ENCODE measurements around the gene RAD54L.
"Not testable (repeated sequence)": the region's sequence is repeated elsewhere in the genome, so short reads cannot be mapped to it uniquely, and the experiment has no call there.

RAD54L gene

DNA sequence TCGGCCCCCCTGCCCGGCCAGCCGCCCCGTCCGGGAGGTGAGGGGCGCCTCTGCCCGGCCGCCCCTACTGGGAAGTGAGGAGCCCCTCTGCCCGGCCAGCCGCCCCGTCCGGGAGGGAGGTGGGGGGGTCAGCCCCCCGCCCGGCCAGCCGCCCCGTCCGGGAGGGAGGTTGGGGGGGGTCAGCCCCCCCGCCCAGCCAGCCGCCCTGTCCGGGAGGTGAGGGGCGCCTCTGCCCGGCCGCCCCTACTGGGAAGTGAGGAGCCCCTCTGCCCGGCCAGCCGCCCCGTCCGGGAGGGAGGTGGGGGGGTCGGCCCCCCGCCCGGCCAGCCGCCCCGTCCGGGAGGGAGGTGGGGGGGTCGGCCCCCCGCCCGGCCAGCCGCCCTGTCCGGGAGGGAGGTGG lies 5.8 kb upstream of the RAD54L start:
- not testable (repeated sequence) for DNase-seq (ENCODE audit: low spot score)

DNA sequence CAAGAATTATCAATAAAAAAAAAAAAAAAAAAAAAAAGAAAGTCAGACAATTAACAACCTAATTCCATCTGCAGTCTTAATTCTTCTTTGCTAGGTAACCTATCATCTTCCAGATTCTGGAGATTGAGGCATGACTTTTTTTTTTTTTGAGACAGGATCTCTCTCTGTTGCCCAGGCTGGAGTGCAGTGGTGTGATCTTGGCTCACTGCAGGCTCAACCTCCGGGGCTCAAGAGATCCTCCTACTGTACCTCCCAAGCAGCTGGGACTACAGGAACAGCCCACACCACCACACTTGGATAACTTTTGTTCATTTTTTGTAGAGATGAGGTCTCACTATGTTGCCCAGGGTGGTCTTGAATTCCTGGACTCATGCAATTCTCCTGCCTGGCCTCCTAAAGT lies 4.6 kb upstream of the RAD54L start:
- DNase-seq (ENCODE audit: low spot score): no peak

DNA sequence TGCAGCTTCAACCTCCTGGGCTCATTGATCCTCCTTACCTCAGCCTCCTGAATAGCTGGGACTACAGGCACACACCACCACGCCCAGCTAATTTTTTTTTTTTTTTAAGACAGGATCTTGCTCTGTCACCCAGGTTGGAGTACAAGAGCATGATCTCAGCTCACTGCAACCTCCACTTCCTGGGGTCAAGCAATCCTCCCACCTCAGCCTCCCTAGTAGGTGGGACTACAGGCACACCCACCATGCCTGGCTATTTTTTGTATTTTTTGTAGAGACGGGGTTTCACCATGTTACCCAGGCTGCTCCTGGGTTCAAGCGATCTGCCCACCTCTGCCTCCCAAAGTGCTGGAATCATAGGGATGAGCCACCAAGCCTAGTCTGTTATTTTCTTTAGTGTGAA lies 3.7 kb upstream of the RAD54L start:
- not testable (repeated sequence) for DNase-seq (ENCODE audit: low spot score)

DNA sequence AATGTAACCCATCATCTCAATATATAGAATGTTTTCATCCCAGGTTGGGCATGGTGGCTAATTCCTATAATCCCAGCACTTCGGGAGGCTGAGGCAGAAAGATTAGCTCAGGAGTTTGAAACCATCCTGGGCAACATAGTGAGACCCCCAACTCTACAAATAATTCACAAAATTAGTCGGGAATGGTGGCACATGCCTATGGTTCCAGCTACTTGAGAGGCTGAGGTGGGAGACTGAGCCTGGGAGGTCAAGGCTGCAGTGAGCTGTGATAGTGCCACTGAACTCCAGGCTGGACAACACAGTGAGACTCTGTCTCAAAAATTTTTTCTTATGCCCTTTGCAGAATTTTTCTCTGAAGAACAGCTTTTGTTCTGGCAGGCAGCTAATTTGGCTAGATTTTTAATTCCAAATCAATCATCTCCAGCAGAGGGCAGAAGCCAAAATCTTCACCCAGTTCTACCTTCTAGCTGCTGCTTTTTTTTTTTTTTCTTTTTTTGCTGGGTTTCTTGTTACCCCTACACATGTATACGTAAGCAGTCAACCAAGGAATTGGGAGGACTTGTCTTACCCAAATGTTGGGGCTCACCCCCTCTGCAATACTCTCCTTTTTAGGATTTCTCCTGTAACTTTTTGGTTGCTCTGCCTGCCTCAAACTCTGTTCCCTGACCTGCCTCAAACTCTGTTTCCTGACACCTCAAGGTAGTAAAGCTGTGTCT lies 2.7 kb upstream of the RAD54L start:
- peak; percentile 55 for DNase-seq (ENCODE audit: low spot score)

DNA sequence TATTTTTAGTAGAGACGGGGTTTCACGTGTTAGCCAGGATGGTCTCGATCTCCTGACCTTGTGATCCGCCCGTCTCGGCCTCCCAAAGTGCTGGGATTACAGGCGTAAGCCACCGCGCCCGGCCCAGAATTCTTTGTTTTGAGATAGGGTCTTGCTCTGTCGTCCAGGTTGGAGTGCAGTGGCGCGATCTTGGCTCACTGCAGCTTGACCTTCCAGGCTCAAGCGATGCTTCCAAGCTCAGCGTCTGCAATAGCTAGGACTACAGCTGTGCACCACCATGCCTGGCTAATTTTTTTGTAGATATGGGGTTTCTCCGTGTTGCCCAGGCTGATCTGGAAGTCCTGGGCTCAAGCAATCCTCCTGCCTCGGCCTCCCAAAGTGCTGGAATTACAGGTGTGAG lies 1.4 kb upstream of the RAD54L start:
- DNase-seq (ENCODE audit: low spot score): not testable (repeated sequence)

DNA sequence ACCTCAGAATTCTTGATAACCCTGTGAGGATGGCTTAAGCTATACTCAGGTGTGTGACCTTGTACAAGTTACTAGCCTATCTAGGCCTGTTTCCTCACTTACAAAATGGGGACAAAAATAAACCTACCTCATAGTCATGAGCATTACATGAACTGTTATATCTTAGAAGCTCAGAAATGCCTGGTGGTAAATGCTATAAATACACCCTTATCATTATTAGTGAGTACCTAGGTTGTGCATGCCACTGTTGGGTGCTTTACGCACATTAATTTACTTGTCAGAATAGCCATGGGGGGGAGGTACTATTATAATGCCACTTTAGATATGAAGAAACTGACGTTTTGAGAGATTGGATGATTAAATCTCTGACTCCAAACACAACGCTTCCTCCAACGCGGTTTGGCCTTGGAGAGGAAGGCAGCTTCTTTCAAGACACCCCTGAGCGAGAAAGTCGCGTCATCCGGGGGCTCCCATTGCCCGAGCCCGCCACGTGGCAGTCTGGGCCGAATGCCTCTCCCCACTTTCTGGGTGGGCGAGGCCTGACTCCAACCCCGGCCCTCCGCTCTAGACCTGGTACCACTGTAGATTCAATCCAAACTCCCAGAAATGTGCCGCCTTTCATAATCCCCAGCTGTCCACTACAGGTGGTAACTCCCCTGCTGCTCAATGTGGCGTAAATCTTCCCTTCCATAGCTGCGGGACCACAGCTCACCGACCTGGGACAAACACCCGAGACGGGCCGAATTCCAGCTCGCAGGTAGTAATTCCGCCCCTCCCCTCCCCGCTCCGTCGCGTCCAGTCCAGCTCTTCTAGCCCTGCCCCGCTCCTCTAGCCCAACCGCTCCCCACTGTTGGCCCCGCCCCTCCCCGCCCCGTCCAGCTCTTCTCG lies 771 bp upstream of the RAD54L start:
- peak; percentile 93 for DNase-seq (ENCODE audit: low spot score)

DNA sequence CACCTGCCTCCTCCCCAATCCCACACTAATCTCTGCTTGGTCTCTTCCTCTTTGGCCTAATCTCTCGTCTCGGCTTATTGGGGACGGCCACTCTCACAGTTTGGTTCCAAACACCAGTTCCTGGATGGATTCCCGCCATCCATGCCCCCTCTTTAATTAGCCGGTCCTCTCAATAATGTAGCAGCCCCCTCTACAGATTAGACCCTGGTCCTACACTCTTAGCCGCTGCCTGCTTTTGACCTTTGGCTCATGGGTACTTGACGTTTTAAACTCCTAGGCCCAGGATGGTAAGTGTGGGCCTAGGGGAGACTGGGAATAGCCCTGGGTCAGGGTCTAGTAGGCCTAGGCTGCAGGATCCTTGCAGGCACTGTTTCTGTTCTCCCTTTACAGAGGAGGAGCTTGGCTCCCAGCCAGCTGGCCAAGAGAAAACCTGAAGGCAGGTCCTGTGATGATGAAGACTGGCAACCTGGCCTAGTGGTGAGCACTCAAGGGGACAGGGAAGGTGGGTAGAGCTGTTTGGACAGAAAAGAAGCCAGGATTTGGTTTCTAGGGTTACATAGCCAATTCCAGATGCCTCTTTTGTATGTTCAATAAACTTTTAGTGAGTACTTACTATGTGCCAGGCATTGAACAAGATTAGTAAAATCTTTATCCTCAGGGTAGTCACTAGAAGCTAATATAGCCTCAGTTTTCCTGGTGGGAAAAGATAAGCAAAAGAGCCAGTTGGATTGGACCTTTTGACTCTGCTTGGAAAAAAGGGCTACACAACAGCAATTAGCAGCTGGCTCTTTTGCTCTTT lies 758 bp downstream of the RAD54L start:
- peak; percentile 54 for DNase-seq (ENCODE audit: low spot score)

DNA sequence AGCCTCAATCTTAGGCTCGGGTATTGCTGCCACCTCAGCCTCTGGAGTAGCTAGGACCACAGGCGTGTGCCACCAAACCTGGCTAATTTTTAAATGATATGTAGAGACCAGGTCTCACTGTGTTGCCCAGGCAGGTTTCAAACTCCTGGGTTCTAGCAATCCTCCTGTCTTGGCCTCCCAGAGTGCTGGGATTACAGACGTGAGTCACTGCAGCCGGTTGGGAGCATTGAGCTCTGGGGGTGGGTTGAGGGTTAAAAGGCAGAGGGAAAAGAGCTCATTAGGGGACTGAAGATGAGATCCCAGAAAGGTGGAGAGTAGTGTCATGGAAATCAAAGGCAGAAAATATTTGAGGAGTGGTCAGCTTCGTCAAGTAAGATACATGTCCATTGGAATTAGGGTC lies 7.1 kb downstream of the RAD54L start:
- no peak for DNase-seq (ENCODE audit: low spot score)

DNA sequence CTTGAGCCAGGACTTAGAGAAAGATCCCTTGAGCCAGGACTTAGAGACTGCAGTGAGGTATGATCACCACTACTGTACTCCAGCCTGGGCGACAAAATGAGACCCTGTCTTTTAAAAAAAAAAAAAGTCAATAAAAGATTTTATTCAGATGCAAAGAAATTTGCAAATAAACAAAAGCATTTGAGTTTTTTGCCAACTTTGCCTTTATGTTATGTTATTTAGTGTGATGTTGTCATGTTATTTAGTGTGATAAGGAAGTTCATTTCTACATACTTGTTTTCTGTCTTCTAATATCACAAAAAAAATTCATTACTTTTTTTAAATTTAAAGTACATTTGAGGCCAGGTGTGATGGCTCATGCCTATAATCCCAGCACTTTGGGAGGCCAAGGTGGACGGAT lies 9.0 kb downstream of the RAD54L start:
- no peak for DNase-seq (ENCODE audit: low spot score)

DNA sequence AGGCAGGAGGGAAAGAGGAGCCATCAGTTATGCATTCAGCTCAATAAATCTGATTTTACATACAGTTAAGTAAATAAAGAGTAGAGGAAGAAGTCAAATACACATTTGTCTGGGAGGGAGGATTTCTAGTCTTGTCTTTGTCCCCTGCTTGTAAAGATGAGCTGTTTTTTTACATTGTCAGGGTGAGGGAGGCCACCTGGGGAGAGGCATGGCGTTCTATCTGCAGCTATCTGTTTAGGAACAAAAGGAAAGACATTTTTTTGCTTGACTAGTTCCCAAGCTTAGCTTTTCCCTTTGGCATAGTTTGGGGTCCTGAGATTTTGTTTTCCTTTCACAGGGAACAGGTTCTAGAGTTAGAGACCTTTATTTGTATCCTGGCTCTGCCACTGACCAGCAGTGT lies 14.9 kb downstream of the RAD54L start:
- DNase-seq (ENCODE audit: low spot score): no peak

DNA sequence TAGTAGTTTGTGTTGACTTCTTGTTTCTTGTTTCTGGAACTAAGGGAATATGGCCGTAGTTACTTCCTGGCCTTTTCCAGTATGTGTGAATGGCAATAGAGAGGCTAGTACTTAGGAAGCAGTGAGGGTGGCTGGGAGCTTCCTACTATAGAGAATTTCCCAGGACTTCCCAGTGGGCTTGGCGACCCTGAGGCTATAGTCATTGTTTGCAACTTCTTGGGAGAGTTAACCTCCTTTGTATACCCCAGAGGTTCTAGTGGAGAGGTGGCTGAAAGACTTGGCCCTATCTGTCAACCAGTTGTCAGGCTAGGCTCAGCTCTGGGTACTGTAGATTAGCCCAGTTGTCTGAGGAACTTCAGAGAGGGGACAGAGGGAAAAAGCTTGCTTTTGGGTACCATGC lies 15.6 kb downstream of the RAD54L start:
- no peak for DNase-seq (ENCODE audit: low spot score)

DNA sequence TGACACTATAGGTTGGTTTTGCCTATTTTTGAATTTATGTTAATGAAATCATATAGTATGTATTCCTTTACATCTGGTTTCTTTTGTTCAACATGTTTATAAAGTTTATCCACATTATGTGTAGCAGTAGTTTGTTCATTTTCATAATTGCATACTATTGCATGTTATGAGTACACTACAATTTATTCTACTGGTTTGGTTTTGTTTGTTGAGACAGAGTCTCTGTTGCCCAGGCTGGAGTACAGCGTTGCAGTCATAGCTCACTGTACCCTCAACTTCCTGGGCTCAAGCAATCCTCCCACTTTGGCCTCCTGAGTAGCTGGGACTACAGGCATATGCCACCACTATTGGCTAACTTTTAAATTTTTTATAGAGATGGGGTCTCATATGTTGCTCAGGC lies 21.0 kb downstream of the RAD54L start:
- DNase-seq (ENCODE audit: low spot score): no peak

DNA sequence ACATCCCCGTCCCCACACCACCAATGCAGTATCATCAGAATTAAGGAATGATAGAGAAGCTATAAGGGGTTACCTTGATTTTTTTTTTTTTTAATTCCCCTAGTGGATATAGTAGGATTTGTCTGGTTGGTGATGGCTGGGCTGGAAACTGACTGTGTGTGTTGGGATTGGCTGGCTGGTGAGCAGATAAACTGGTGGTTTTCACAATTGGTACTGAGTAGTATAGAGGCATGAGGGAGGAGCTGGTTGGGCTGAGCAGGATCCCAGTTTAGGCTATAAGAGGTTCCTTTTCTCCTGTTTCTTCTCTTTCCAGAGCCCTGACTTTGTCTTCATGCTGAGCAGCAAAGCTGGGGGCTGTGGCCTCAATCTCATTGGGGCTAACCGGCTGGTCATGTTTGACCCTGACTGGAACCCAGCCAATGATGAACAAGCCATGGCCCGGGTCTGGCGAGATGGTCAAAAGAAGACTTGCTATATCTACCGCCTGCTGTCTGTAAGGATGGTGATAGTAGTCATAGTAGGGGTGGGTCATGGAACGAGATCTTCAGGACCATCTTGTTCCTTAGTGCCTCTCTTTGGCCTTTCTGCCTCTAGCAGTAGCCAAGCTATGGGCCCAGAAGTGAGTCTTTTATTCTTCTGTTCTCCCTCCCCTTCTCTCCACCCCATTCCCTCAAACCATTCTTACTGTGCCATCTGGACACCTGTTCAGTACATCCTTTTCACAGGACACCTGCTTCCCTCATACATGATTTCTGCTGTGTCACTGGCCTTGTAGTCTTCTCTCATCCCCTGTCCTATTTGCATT lies 26.9 kb downstream of the RAD54L start:
- DNase-seq (ENCODE audit: low spot score): no peak

DNA sequence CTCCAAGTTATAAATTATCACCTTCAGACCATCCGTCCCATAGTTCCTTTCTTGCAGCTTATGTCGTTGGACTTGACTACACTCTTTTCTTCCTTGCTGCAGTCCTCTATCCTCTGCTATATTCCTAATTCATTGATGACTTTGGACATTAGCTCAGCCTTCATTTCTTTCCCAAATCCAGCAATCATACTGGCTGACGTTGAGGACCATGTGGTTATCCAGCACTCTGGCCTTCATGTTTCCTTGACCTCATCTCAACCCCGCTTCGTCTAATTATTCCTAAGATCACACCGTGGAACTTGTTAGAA lies 27.4 kb downstream of the RAD54L start:
- no peak for DNase-seq (ENCODE audit: low spot score)

DNA sequence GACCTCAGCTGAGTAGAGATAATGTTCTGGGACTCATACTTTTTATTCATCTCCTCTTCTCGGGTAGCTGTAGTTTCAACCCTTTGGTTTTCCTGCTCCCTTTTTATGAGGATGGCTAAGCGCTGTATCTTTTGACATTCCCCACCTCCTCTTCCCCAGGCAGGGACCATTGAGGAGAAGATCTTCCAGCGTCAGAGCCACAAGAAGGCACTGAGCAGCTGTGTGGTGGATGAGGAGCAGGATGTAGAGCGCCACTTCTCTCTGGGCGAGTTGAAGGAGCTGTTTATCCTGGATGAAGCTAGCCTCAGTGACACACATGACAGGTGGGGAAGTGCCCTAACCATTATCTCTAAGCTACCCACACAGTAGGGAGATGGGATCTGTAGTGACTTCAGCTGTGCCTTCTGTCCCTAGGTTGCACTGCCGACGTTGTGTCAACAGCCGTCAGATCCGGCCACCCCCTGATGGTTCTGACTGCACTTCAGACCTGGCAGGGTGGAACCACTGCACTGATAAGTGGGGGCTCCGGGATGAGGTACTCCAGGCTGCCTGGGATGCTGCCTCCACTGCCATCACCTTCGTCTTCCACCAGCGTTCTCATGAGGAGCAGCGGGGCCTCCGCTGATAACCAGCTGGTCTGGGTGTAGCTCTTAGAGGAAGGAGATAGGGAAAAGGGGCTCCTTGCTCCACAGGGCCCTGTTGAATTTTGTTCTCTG lies 30.3 kb downstream of the RAD54L start:
- no peak for DNase-seq (ENCODE audit: low spot score)

DNA sequence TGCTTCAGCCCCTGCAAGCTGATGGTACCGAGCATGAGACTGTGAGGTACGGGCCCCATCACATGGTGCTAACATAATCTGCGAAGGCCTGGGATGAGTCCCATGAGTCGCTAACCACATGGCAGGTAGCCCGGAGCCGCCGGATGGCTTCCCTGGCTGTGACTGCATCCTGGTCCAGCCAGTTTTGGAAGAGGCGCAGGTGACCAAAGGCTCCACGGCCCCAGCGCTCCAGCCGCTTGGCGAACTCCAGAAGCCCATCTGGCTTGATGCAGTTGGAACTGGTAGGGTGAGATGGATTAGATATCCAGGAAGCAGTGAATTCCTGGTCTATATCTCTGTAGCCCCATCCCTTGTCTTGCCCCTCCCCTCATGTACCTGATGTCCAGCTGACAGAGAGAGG lies 31.2 kb downstream of the RAD54L start:
- DNase-seq (ENCODE audit: low spot score): no peak

DNA sequence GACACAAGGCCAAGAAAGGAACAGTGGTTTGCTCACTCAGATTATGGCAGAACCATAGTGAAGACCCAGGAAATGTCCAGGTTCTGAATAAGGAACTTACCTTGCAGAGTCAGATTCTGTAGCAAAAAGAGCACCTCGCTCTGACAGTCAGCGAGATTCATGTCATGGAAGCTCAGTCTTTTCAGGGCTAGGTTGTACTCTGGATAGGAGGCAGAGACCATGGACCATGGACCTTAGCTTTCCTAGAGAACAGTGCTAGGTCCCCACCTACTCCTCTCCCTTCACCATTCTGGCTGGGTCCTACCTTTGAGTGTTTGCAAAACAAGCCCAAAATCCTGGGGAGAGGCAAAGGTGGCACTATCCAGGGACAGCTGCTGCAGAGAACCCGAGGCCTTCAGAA lies 32.5 kb downstream of the RAD54L start:
- DNase-seq (ENCODE audit: low spot score): no peak

DNA sequence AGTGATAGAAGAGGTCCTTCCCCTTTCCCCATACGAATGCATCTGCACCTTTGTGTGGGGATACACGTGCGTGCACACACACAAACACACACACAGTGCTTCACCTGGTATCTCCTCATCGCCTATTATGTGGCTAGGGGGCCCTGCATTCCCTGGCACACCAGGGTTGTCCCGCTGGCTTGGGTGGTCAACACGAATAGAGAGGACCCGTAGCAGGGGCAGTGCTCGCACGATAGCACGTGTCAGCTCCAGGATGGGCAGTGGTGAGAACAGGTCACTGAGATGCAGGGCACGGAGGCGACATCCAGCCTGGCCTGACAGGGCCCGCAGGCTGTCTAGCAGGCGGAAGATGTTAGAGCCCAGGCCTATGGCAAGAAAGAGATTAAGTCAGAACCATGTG lies 33.5 kb downstream of the RAD54L start:
- DNase-seq (ENCODE audit: low spot score): no peak

DNA sequence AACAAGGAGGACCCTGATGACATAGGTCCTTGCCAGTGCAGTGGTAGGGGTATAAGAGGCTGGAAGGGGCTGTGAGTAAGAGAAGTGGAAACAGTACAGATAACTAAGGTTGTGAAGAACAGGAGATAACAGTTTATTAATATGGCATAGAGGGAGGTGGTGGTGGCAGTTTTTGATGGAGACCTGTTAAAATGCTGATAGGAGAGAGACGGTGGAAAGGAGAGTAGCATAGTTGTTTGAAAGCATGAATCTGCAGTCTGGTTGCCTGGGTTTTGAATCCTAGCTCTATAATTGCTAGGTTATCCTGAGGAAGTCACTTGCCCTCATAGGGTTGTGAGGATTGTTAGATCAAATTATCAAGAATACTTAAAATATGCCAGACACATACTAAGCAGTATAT lies 36.5 kb downstream of the RAD54L start:
- no peak for DNase-seq (ENCODE audit: low spot score)

DNA sequence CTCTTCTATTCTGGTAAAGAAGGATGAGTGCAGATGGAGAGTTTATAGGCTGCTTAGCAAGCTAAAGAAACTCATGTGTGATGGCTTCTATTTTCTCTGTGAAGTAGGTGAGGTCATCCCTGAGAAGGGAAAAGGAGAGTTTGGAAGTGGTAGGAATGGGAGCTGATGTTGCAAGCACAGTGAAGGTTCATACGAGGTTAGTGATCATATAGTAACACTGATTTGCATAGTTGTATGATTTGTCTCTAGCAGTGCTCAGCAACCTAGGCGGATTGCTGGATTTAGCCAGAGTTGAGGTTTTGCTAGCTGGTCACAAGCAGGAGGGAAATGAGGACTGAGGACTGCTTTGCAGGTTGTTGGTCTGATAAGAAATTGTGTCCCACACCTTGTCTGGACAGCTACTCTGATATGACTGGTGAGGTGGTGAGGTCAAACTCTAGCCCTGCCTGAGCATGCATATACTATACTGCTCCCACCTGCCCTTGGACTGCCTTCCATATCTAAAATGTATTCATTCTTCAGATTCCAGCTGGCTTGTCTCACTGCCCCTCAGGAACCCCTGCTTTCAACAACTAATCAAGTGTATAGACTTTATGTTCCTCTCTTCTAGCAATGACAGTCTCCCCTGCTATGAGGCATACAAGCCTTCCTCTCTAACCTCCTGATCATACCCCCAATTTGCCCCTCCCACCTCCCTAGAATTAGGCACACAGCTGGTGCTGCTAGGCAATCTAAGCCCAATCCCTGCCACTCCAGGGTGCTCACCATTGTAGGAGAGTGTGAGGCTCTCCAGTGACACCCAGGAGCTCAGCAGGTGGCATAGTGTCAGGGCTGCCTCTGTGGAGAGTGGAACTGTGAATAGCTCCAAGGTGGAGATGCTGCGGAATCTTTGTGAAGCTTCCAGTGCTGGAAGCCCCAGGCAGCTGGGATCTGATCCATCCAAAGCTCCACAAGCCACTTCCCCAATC lies 37.3 kb downstream of the RAD54L start:
- DNase-seq (ENCODE audit: low spot score): no peak

Data from HuH-7 (cell line).